Activated CD4-positive, alpha-beta T cell treated with anti-CD3 and anti-CD28 coated beads, Interleukin-2, amount 50 U/mL, for 48 hours (primary cell): ENCODE results near the gene EXOSC10.
A peak's percentile ranks its signal among the peaks of the same experiment; 100 is the strongest.
"Not testable (repeated sequence)": the region's sequence is repeated elsewhere in the genome, so short reads cannot be mapped to it uniquely, and the experiment has no call there.

Experiments used
- DNase-seq, 2 experiments: peaks; one replicate each; pipeline ENCODE4 v3.0.0-alpha.2; 2020

Gene EXOSC10

GRCh38 chr1:11059968-11060830, 39.5 kb downstream of the EXOSC10 start, which contains the start of gene SRM:
Gene SRM, minus strand, starts transcription at chr1:11060018. Its CDS starts 75 bp downstream, at chr1:11059943.
- peak; percentile 88 to 90 for DNase-seq

DNA sequence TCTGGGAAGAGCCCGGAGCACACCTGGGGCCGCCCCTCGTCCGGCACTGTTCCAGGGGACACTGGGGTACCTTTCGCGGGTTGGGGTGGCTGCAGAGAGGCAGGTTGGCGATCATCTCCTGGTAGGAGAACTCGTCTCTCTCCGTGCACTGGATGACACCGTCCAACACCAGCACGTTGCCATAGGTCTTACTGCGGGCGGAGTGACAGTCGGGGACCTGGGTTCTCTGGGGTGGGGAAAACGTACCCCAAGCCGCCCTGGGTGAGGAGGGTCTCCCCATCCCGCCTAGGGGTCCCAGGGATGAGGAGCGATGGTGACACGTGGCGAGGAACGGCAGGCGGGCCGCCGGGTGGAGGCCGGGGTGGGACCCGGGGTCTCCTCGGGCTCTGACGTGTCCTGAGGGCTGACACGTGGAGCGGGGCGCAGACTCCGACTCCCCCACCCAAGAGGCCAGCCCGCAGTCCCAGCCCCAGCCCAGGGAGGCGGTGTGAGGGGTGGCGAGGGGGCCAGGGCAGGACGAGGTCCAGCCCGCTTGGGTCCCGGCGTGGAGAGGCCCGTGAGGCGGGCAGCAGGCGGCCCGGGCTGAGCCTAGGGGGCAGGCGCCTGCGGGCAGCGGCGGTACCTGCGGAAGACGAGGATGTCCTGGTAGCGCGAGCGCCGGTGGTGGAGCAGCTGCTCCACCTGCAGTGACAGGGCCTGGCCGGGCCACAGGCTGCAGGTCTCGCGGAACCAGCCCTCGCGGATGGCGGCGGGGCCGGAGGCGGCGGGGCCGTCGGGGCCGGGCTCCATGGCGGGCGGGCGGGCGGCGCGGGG, 40.3 kb downstream of the EXOSC10 start:
- no peak for DNase-seq

DNA sequence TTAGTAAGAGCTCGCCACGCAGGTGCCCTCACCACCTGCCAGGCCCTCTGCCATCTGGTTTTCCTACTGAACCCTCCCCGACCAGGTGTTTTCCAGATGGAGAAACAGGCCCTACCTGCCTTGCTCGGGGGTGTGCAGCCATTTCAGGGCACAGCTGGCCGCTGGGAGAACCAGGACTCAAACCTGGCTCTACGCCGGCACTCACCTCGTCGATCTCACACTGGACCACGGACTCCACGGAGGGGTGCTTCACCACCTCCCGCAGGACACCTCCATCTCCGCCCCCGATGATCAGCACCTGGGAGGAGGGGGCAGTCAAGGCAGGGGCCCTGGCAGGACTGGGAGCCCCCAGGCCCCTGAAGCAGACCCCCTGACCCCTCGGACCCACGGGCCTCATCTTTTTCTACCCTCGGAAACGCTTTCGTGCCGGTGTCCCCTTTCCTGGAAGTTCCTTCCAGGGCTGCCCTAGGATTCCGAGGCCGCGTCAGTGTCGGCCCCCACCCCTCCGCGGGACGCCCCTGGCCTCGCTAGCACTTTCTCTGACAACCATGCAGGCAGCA, 41.0 kb downstream of the EXOSC10 start:
- no peak for DNase-seq

DNA sequence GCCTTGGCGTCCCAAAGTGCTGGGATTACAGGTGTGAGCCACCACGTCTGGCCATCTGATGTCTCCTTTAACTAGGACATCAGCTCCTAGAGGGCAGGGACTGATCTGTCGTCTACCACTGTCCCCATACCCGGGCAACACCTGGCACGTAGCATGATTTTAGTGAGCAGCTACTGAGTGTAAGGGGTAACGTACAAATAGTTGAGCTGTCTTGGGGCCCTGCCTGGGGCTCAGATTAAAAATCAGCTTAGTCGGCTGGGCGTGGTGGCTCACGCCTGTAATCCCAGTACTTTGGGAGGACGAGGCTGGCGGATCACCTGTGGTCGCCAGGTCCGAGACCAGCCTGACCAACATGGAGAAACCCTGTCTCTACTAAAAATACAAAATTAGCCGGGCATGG, 41.6 kb downstream of the EXOSC10 start:
- DNase-seq = no peak

- DNase-seq = no peak
Measured at GRCh38 chr1:11057477-11057876, 42.2 kb downstream of the EXOSC10 start.

DNA sequence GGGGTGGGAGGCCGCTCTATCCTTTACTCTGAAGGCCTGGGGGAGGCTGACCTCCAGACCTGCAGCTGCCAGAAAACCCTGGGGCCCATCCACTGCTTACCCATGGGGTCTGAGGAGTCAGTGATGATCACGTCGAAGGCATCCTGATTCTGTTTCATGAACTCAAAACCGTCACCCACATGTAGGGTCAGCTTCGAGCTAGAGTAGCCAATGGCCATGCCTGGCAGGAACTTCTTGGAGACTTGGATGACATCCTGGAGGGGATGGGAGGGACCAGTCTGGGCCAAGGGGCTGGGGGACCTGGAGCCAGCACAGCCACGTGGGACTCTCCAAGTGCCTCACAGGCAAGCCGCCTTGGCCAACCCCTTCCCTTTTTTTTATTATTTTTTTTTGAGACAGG, 43.2 kb downstream of the EXOSC10 start:
- no peak for DNase-seq

DNA sequence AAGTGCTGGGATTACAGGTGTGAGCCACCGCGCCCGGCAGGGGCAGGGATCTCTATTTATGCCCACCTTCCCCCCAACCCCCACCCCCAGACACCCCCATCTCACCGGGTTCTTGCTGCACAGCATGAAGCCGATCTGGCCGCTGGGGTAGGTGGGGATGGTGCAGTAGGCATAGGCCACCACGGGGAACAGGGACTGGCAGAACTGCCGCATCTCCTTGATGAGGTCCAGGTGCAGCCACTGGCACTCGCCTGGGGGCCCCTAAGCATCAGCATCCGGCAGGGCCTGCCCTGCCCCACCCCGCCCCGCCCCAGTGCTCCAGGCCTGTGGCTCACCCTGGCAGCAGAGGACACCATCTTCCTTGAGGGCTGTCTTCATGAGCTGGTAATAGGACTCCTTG, 44.0 kb downstream of the EXOSC10 start:
- no peak for DNase-seq

- DNase-seq = no peak
Measured at GRCh38 chr1:11054666-11055065, 45.0 kb downstream of the EXOSC10 start.

DNA sequence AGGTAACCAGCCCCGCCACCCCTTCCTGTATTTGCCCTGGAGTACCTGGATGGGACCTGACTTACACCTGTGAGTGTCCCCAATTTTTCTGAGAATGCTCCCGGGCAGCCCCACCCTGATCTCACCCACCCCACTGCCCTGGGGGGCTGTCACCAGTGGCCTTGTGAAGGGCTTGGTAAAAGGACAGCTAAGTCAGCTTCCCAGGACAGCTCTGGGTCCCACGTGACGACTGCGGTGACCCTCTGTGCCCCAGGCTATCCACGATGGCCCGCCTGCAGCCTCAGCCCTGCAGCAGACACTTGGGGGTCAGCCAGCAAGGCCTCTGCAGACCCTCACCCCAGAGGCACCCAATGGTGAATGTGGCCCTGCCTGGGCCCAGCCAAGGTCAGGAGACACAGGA, 45.5 kb downstream of the EXOSC10 start:
- no peak for DNase-seq

DNA sequence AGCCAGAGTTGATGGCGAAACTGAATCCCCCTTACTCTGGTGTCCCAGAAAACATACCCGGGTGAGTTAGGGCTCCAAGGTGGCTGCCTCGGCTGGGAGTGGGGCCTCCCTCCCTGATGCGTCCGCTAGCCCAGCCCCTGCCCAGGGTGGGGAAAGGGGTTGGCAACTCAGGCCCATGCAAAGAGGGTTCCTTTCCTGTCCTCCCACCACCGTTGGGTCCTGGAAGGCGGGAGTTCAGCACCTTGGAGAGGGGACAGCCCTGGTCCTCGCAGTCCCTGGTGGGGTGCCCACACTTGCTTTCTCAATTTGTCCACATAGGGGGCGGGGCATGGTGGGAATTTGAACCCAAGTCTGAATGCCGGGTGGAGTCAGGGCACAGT, 45.9 kb downstream of the EXOSC10 start:
- DNase-seq = peak; percentile 30 to 31

GRCh38 chr1:11052839-11053757, 46.6 kb downstream of the EXOSC10 start:
- peak; percentile 23 to 31 for DNase-seq

DNA sequence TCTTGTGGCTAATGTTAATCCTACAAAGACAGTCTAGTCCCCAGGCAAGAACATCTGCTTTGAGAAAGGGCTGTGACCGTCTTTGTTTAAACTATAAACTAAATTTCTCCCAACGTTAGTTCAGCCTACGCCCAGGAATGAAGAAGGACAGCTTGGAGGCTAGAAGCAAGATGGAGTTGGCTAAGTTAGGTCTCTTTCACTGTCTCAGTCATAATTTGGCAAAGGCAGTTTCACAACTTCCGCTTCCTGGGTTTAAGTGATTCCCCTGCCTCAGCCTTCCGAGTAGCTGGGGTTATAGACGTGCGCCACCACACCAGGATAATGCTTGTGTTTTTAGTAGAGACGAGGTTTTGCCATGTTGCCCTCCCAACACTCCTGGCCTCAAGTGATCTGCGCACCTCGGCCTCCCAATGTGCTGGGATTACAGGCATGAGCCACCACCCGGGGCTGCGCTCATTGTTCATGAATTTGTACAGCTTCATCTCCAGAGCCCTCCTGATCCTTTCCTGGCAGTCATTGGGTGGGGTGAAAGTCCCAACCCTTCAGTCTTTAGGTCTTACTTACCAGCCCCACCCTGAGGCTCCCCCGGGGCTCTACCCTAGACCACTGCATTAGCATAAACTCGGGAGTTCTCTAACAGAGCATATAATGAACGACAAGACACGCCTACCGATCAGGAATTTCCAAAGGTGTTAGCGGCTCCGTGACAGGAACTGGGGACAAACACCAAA, 47.7 kb downstream of the EXOSC10 start:
- no peak for DNase-seq

DNA sequence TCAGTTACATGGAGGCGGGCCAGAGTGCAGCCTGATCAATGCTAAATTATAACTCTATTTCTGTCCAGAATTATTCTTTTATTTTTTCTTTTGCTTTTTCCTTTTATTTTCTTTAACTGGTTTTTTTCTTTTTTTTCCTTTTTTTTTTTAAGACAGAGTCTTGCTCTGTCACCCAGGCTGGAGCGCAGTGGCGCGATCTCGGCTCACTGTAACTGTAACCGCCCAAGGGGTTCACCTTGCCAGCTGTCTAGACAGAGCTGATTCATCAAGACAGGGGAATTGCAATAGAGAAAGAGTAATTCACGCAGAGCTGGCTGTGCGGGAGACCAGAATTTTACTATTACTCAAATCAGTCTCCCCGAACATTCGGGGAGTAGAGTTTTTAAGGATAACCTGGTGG, 48.5 kb downstream of the EXOSC10 start:
- not testable (repeated sequence) for DNase-seq

- no peak for DNase-seq
Measured at GRCh38 chr1:11046625-11047365, 52.9 kb downstream of the EXOSC10 start, which contains the start of gene MASP2. Gene MASP2, minus strand, starts transcription at chr1:11047239. Its CDS starts 32 bp downstream, at chr1:11047207.

DNA sequence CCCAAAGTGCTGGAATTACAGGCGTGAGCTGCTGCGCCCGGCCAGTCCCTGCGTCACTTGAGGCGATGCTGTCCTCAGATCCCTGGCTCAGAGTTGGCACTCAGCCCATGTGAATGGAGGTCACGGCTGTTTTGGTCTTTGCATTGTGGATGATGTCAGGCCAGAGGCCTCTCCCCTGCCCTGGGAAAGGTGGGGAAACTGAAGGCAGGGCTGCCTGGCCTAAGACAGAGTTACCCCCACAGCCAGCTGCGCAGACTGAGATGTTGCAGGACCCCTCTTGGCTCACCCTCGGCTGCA, 53.5 kb downstream of the EXOSC10 start:
- no peak for DNase-seq

- no peak for DNase-seq
Measured at GRCh38 chr1:11045428-11046269, 54.0 kb downstream of the EXOSC10 start.

DNA sequence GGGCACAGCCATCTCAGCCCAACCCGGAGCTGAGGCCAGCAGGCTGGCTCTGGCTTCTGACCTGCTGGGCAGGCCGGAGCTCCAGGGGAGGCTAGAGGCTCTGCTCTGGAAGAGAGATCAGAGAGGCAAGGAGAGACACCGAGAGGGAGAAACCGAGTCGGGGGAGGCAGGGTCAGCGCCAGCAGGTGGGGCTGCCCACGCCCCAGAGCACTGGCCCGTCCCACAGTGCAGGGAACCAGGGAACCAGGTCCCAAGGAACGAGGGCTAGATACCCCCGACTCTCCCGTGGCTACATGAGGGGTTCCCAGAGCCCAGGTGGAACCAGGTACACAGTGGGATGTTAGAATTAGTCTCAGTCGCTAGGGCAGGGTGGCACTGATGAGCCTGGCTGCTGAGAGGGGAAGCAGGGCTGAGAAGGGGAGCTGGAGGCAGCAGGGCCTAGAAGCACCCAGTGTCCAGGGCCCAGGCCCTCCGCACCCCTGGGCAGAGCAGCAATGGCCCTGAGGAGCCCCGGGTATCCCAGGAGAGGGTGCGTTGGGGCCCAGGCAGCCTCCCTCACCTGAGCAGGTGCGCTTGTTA, 54.7 kb downstream of the EXOSC10 start:
- DNase-seq = no peak

- DNase-seq = no peak
Measured at GRCh38 chr1:11044086-11044848, 55.4 kb downstream of the EXOSC10 start.
